Esophagus squamous epithelium (tissue), 4 donors: ENCODE data around the gene CADM2.

Experiments
- CTCF ChIP-seq, 6 experiments: fragments of 450-650 bp in 4 of 6; fragments of 200-600 bp in 2 of 6; sonication (generic) in 2 of 6; IDR thresholded peaks; one replicate each; pipeline ENCODE4 v1.5.1; 2016 to 2019; ENCODE audit warnings: antibody characterized with exemption in 6 of 6, mild to moderate bottlenecking in 4 of 6, moderate library complexity in 4 of 6
- POLR2A ChIP-seq, 4 donors: fragments of 450-650 bp; IDR thresholded peaks; one replicate each; pipeline ENCODE4 v1.6.1; 2017; ENCODE audit warnings: antibody characterized with exemption in 4 of 4, mild to moderate bottlenecking in 4 of 4, moderate library complexity in 3 of 4

- TF ChIP-seq POLR2A (IDR thresholded peaks at IDR 0.05) (no peak), CTCF (IDR thresholded peaks at IDR 0.05) (no peak)
Observed at GRCh38 chr3:85594676-85595075, 635.9 kb downstream of the CADM2 start.
